Activated naive CD8-positive, alpha-beta T cell (primary cell): ENCODE results near the gene SLC2A5.

Experiments
- H3K27ac Mint-ChIP-seq: one replicate; pipeline ENCODE4 v1.8.0; 2021; ENCODE audit warnings: mixed read lengths
- H3K27me3 Mint-ChIP-seq: one replicate; pipeline ENCODE4 v1.8.0; 2021; ENCODE audit warnings: mixed read lengths
- H3K36me3 Mint-ChIP-seq: one replicate; pipeline ENCODE4 v1.8.0; 2021; ENCODE audit warnings: mixed read lengths
- H3K4me1 Mint-ChIP-seq: one replicate; pipeline ENCODE4 v1.8.0; 2021; ENCODE audit warnings: low read depth, mixed read lengths
- H3K4me3 Mint-ChIP-seq: one replicate; pipeline ENCODE4 v1.8.0; 2021; ENCODE audit warnings: mild to moderate bottlenecking, mixed read lengths
- H3K9me3 Mint-ChIP-seq: one replicate; pipeline ENCODE4 v1.8.0; 2021; ENCODE audit warnings: low read depth, mixed read lengths

The SLC2A5 gene

GRCh38 chr1:9079988-9080704 is 10.7 kb upstream of the SLC2A5 start:
- H3K4me3 Mint-ChIP-seq, result no peak overlapping the region
- peaks cover 38% of the 10 kb centered on the region for H3K4me1 Mint-ChIP-seq
- no peak overlapping the region for H3K27ac Mint-ChIP-seq
- no peaks in the 10 kb centered on the region for H3K9me3 Mint-ChIP-seq
- H3K36me3 Mint-ChIP-seq, result no peaks in the 10 kb centered on the region
- peaks cover 12% of the 10 kb centered on the region for H3K27me3 Mint-ChIP-seq

GRCh38 chr1:9078752-9079500 is 9.5 kb upstream of the SLC2A5 start:
- H3K4me1 Mint-ChIP-seq, result peaks cover 40% of the 10 kb centered on the region
- no peak overlapping the region for H3K4me3 Mint-ChIP-seq
- no peaks in the 10 kb centered on the region for H3K36me3 Mint-ChIP-seq
- H3K9me3 Mint-ChIP-seq, result no peaks in the 10 kb centered on the region
- peaks cover 13% of the 10 kb centered on the region for H3K27me3 Mint-ChIP-seq
- H3K27ac Mint-ChIP-seq, result no peak overlapping the region

- H3K9me3 Mint-ChIP-seq, result no peaks in the 10 kb centered on the region
Observed at GRCh38 chr1:9078015-9078751, 8.7 kb upstream of the SLC2A5 start.

GRCh38 chr1:9075022-9075421 is 5.6 kb upstream of the SLC2A5 start:
- Mint-ChIP-seq H3K4me3 (no peak overlapping the region), H3K27me3 (peaks cover 16% of the 10 kb centered on the region), H3K9me3 (no peaks in the 10 kb centered on the region), H3K4me1 (peaks cover 25% of the 10 kb centered on the region), H3K36me3 (no peaks in the 10 kb centered on the region), H3K27ac (no peak overlapping the region)

More at GRCh38 chr1:9078015-9078751, 8.7 kb upstream of the SLC2A5 start:
- Mint-ChIP-seq H3K36me3 (no peaks in the 10 kb centered on the region), H3K4me3 (no peak overlapping the region), H3K27ac (no peak overlapping the region), H3K27me3 (peaks cover 15% of the 10 kb centered on the region), H3K4me1 (peaks cover 38% of the 10 kb centered on the region)

- H3K27ac Mint-ChIP-seq, result no peak overlapping the region
Observed at GRCh38 chr1:9073143-9073542, 3.7 kb upstream of the SLC2A5 start.

GRCh38 chr1:9071554-9072235 is 2.3 kb upstream of the SLC2A5 start:
- Mint-ChIP-seq H3K4me3 (no peak overlapping the region), H3K27ac (no peak overlapping the region), H3K27me3 (peaks cover 11% of the 10 kb centered on the region), H3K9me3 (no peaks in the 10 kb centered on the region), H3K4me1 (peaks cover 13% of the 10 kb centered on the region), H3K36me3 (no peaks in the 10 kb centered on the region)

More at GRCh38 chr1:9073143-9073542, 3.7 kb upstream of the SLC2A5 start:
- Mint-ChIP-seq H3K4me1 (peaks cover 13% of the 10 kb centered on the region), H3K36me3 (no peaks in the 10 kb centered on the region), H3K9me3 (no peaks in the 10 kb centered on the region), H3K27me3 (peaks cover 11% of the 10 kb centered on the region), H3K4me3 (no peak overlapping the region)

- Mint-ChIP-seq H3K27ac (no peak overlapping the region), H3K36me3 (no peaks in the 10 kb centered on the region), H3K9me3 (no peaks in the 10 kb centered on the region), H3K4me3 (no peak overlapping the region), H3K4me1 (peaks cover 7% of the 10 kb centered on the region), H3K27me3 (peaks cover 7% of the 10 kb centered on the region)
Observed at GRCh38 chr1:9070486-9070885, 1.1 kb upstream of the SLC2A5 start.

- Mint-ChIP-seq H3K4me3 (no peak overlapping the region), H3K36me3 (no peaks in the 10 kb centered on the region), H3K9me3 (no peaks in the 10 kb centered on the region), H3K27me3 (peaks cover 3% of the 10 kb centered on the region), H3K27ac (no peak overlapping the region), H3K4me1 (no peaks in the 10 kb centered on the region)
Observed at GRCh38 chr1:9068981-9069325, 482 bp downstream of the SLC2A5 start.

GRCh38 chr1:9066945-9067807 is 2.3 kb downstream of the SLC2A5 start:
- no peak overlapping the region for H3K4me3 Mint-ChIP-seq
- no peaks in the 10 kb centered on the region for H3K4me1 Mint-ChIP-seq
- H3K9me3 Mint-ChIP-seq, result no peaks in the 10 kb centered on the region
- no peaks in the 10 kb centered on the region for H3K27me3 Mint-ChIP-seq
- no peaks in the 10 kb centered on the region for H3K36me3 Mint-ChIP-seq
- no peak overlapping the region for H3K27ac Mint-ChIP-seq

GRCh38 chr1:9065213-9065751 is 4.2 kb downstream of the SLC2A5 start:
- Mint-ChIP-seq H3K27ac (no peak overlapping the region), H3K9me3 (no peaks in the 10 kb centered on the region), H3K27me3 (no peaks in the 10 kb centered on the region), H3K4me1 (no peaks in the 10 kb centered on the region), H3K36me3 (no peaks in the 10 kb centered on the region), H3K4me3 (no peak overlapping the region)

- Mint-ChIP-seq H3K27ac (no peak overlapping the region), H3K4me1 (no peaks in the 10 kb centered on the region), H3K36me3 (no peaks in the 10 kb centered on the region), H3K27me3 (no peaks in the 10 kb centered on the region), H3K4me3 (no peak overlapping the region), H3K9me3 (no peaks in the 10 kb centered on the region)
Observed at GRCh38 chr1:9062846-9063245, 6.6 kb downstream of the SLC2A5 start.

GRCh38 chr1:9062021-9062471 is 7.4 kb downstream of the SLC2A5 start:
- Mint-ChIP-seq H3K36me3 (no peaks in the 10 kb centered on the region), H3K27ac (no peak overlapping the region), H3K4me1 (no peaks in the 10 kb centered on the region), H3K4me3 (no peak overlapping the region), H3K27me3 (no peaks in the 10 kb centered on the region), H3K9me3 (no peaks in the 10 kb centered on the region)

GRCh38 chr1:9061252-9061960 is 8.0 kb downstream of the SLC2A5 start:
- Mint-ChIP-seq H3K4me1 (no peaks in the 10 kb centered on the region), H3K27ac (no peak overlapping the region), H3K9me3 (no peaks in the 10 kb centered on the region), H3K4me3 (no peak overlapping the region), H3K27me3 (no peaks in the 10 kb centered on the region), H3K36me3 (no peaks in the 10 kb centered on the region)
